ENCODE data around the gene SCAI. TPM values are rescaled to one million over a fixed set of nuclear protein-coding genes. Genes with fewer than 3 reads are reported as not detected.

Gene SCAI
- total RNA-seq, 1 experiment from 2014 or later: 15.5 TPM

DNA sequence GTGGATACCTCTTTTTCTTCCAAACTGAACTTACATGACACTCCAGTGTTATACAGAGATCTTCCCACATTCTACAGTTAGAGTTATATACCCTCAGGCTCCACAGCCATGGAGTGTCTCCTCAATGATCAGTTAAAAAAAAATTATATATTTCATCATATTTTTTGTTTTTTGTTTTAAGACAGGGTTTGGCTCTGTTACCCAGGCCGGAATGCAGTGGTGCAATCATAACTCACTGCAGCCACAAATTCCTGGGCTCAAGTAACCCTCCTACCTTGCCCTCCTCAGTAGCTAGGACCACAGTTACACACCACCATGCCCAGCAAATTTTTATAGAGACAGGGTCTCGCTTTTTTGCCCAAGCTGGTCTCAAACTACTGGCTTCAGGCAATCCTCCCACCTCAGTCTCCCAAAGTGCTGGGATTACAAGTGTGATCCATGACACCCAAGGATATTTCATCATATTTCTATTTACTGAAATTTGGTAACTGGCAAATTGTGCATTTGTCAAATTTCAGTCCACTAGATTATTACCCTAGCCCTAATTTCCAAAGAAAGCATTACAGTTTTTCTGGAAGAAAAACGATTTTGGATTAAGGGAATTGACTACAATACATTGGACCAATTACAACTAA lies 18.1 kb upstream of the SCAI start:
- Histone ChIP-seq H3K79me1 (ENCODE audit: insufficient read depth, low read depth, low read length, poor library complexity, severe bottlenecking) (no peaks in the 10 kb centered on the region), H4K5ac (ENCODE audit: insufficient read length, low read depth, low read length) (no peak overlapping the region), H2BK20ac (ENCODE audit: low read depth, low read length, poor library complexity, severe bottlenecking) (no peak overlapping the region), H3K79me2 (ENCODE audit: insufficient read depth, low read length) (no peaks in the 10 kb centered on the region), H3K23me2 (ENCODE audit: insufficient read length, low read depth, low read length, poor library complexity, severe bottlenecking) (no peaks in the 10 kb centered on the region), H3K18ac (ENCODE audit: insufficient read length, low read depth, low read length) (no peak overlapping the region), H3K9me3 (ENCODE audit: control insufficient read depth, low read depth, low read length) (no peaks in the 10 kb centered on the region), H3K56ac (ENCODE audit: insufficient read length, low read depth, low read length) (no peak overlapping the region), H3K27ac (ENCODE audit: insufficient read length, low read depth, low read length) (no peak overlapping the region), H3K14ac (ENCODE audit: insufficient read depth, low read length) (no peak overlapping the region), H3K27me3 (ENCODE audit: insufficient read depth, low read length) (no peaks in the 10 kb centered on the region), H3T11ph (ENCODE audit: low read length) (no peak overlapping the region), H4K91ac (ENCODE audit: insufficient read length, low read depth, low read length) (no peak overlapping the region), H4K8ac (replicated peaks; ENCODE audit: insufficient read length, low read depth, low read length) (no peak overlapping the region), H3K23ac (ENCODE audit: insufficient read length, low read depth, low read length) (no peak overlapping the region), H2BK15ac (ENCODE audit: low read depth, low read length) (no peak overlapping the region), H2BK120ac (ENCODE audit: low read depth, low read length, poor library complexity, severe bottlenecking) (no peak overlapping the region), H3K4ac (ENCODE audit: low read depth, low read length) (no peak overlapping the region), H3K9ac (ENCODE audit: extremely low read depth, insufficient read length, low read length) (no peak overlapping the region), H2AFZ (ENCODE audit: low read length) (no peak overlapping the region), H2BK5ac (ENCODE audit: insufficient read length, low read length) (no peak overlapping the region), H3K4me2 (ENCODE audit: insufficient read depth, insufficient read length, low read length) (no peak overlapping the region), H2BK12ac (ENCODE audit: insufficient read length, low read depth, low read length) (no peak overlapping the region), H2AK5ac (ENCODE audit: insufficient read length, low read length) (no peak overlapping the region), H3K4me1 (ENCODE audit: insufficient read depth, low read length) (no peaks in the 10 kb centered on the region), H4K20me1 (ENCODE audit: control insufficient read depth, insufficient read depth, insufficient read length) (no peaks in the 10 kb centered on the region)
- Mint-ChIP-seq H3K4me1 (no peaks in the 10 kb centered on the region), H3K36me3 (ENCODE audit: insufficient read depth in 1 of 3, low read depth in 3 of 3) (peaks cover 2 to 18% (median 10%) of the 10 kb centered on the region in 3 experiments; a peak in 5 of 7 replicates), H3K27me3 (ENCODE audit: low read depth) (no peaks in the 10 kb centered on the region), H3K27ac (peak overlapping the region in 2 of 3 experiments; percentile 32 to 53; a peak in 1 of 7 replicates), H3K4me3 (no peak overlapping the region), H3K9me3 (no peaks in the 10 kb centered on the region)
- TF ChIP-seq, protein P1, sequence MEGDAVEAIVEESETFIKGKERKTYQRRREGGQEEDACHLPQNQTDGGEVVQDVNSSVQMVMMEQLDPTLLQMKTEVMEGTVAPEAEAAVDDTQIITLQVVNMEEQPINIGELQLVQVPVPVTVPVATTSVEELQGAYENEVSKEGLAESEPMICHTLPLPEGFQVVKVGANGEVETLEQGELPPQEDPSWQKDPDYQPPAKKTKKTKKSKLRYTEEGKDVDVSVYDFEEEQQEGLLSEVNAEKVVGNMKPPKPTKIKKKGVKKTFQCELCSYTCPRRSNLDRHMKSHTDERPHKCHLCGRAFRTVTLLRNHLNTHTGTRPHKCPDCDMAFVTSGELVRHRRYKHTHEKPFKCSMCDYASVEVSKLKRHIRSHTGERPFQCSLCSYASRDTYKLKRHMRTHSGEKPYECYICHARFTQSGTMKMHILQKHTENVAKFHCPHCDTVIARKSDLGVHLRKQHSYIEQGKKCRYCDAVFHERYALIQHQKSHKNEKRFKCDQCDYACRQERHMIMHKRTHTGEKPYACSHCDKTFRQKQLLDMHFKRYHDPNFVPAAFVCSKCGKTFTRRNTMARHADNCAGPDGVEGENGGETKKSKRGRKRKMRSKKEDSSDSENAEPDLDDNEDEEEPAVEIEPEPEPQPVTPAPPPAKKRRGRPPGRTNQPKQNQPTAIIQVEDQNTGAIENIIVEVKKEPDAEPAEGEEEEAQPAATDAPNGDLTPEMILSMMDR (conservative IDR thresholded peaks at IDR 0.05): no peak
- DNase-seq: no peak
- WGBS (ENCODE audit: extremely low coverage, insufficient read length, low lambda C conversion rate): no CpG with 5 or more reads among the region's 3 CpGs

All from H9 (cell line).